SU-DHL-6 (cell line): ENCODE results near the gene SYT8.
A peak's percentile ranks its signal among the peaks of the same experiment; 100 is the strongest.

ENCODE experiments used
- H2AFZ ChIP-seq: fragments of 200-600 bp; sonication (generic); 2 replicates; pipeline ENCODE4 v1.6.1; 2014; ENCODE audit warnings: low read depth, mild to moderate bottlenecking, moderate library complexity, mixed read lengths, antibody characterized with exemption, low read length; ENCODE audit not compliant: severe bottlenecking
- H3F3A ChIP-seq: fragments of 200-600 bp; shearing (Covaris generic); 2 replicates; pipeline ENCODE4 v1.6.0; 2016; ENCODE audit warnings: antibody characterized with exemption, mild to moderate bottlenecking; ENCODE audit not compliant: insufficient read depth
- H3K27ac ChIP-seq: fragments of 200-600 bp; sonication (generic); 2 replicates; pipeline ENCODE4 v1.5.1; 2016; ENCODE audit warnings: low read depth, mild to moderate bottlenecking, low read length, moderate library complexity, mixed read lengths
- H3K27me3 ChIP-seq: fragments of 200-600 bp; sonication (generic), shearing (Covaris generic); 2 replicates; pipeline ENCODE4 v1.6.0; 2014; ENCODE audit warnings: mild to moderate bottlenecking, low read length
- H3K36me3 ChIP-seq: fragments of 200-600 bp; sonication (generic); 2 replicates; pipeline ENCODE4 v1.6.1; 2014; ENCODE audit warnings: mild to moderate bottlenecking, low read length, mixed read lengths
- H3K4me2 ChIP-seq: fragments of 300-600, 200-600 bp; shearing (Covaris generic), sonication (generic); 2 replicates; pipeline ENCODE4 v1.6.0; 2014; ENCODE audit warnings: low read length, low read depth, mild to moderate bottlenecking; ENCODE audit not compliant: poor library complexity, severe bottlenecking
- H3K4me3 ChIP-seq: fragments of 200-600 bp; sonication (generic); 2 replicates; pipeline ENCODE4 v1.5.1; 2014; ENCODE audit warnings: antibody characterized with exemption, low read length, mild to moderate bottlenecking, mixed read lengths; ENCODE audit not compliant: insufficient read depth, poor library complexity, severe bottlenecking
- H3K79me2 ChIP-seq: fragments of 200-600 bp; sonication (generic); 2 replicates; pipeline ENCODE4 v1.6.1; 2014; ENCODE audit warnings: mild to moderate bottlenecking, low read length, moderate library complexity; ENCODE audit not compliant: insufficient read depth
- H3K9ac ChIP-seq: fragments of 200-600 bp; sonication (generic); 2 replicates; pipeline ENCODE4 v1.7.0; 2014; ENCODE audit warnings: mild to moderate bottlenecking, low read length
- H3K9me2 ChIP-seq: fragments of 200-600 bp; sonication (generic); replicated peaks from 2 replicates; pipeline ENCODE4 v1.6.1; 2014; ENCODE audit warnings: low read length; ENCODE audit not compliant: insufficient read depth
- H3K9me3 ChIP-seq: fragments of 200-600 bp; sonication (generic); 2 replicates; pipeline ENCODE4 v1.6.1; 2014; ENCODE audit warnings: low read length, mixed read lengths; ENCODE audit not compliant: insufficient read depth
- H4K20me1 ChIP-seq: fragments of 200-600 bp; sonication (generic); 2 replicates; pipeline ENCODE4 v1.6.1; 2014; ENCODE audit warnings: low read depth, mild to moderate bottlenecking, antibody characterized with exemption, low read length, moderate library complexity, mixed read lengths
- CTCF ChIP-seq: fragments of 200-600 bp; sonication (generic); IDR thresholded peaks from one replicate; pipeline ENCODE4 v1.5.1; 2017; ENCODE audit warnings: antibody characterized with exemption, mild to moderate bottlenecking, low read length, moderate library complexity; ENCODE audit not compliant: insufficient read depth, poor library complexity, severe bottlenecking
- EZH2phosphoT487 ChIP-seq: fragments of 200-600 bp; sonication (generic), shearing (Covaris generic); conservative IDR thresholded peaks from 2 replicates; pipeline ENCODE4 v1.6.1; 2018; ENCODE audit warnings: mild to moderate bottlenecking, antibody characterized with exemption, low read length, moderate library complexity, mixed read lengths

SYT8 gene

GRCh38 chr11:1847926-1848639, 13.3 kb downstream of the SYT8 start:
- Histone ChIP-seq H3F3A (peaks cover 26% of the 10 kb centered on the region), H3K27ac (no peak overlapping the region), H4K20me1 (no peaks in the 10 kb centered on the region), H3K79me2 (peaks cover 2% of the 10 kb centered on the region; the same call in 1 of the 2 replicates), H3K4me3 (no peak overlapping the region), H3K36me3 (no peaks in the 10 kb centered on the region), H3K9me2 (no peaks in the 10 kb centered on the region), H3K9me3 (no peaks in the 10 kb centered on the region), H3K27me3 (no peaks in the 10 kb centered on the region), H3K9ac (no peak overlapping the region), H2AFZ (no peak overlapping the region), H3K4me2 (no peak overlapping the region)
- TF ChIP-seq EZH2phosphoT487: no peak
- no peak for TF ChIP-seq CTCF

GRCh38 chr11:1848640-1849430, 14.0 kb downstream of the SYT8 start:
- H3K9me2 ChIP-seq: no peaks in the 10 kb centered on the region
- no peak overlapping the region for H3K9ac ChIP-seq
- H3K36me3 ChIP-seq: no peaks in the 10 kb centered on the region
- peaks cover 26% of the 10 kb centered on the region for H3F3A ChIP-seq
- no peaks in the 10 kb centered on the region for H3K27me3 ChIP-seq
- no peaks in the 10 kb centered on the region for H4K20me1 ChIP-seq
- TF ChIP-seq EZH2phosphoT487 (no peak), CTCF (no peak)
- H3K9me3 ChIP-seq: no peaks in the 10 kb centered on the region
- H2AFZ ChIP-seq: no peak overlapping the region
- H3K27ac ChIP-seq: no peak overlapping the region
- H3K79me2 ChIP-seq: peaks cover 9% of the 10 kb centered on the region
- no peak overlapping the region for H3K4me2 ChIP-seq
- H3K4me3 ChIP-seq: no peak overlapping the region

- H3K9me2 ChIP-seq: no peaks in the 10 kb centered on the region
- H3K4me2 ChIP-seq: peak overlapping the region; percentile 74
- H3K9me3 ChIP-seq: no peaks in the 10 kb centered on the region
- TF ChIP-seq CTCF (no peak), EZH2phosphoT487 (no peak)
- H3K79me2 ChIP-seq: peaks cover 34% of the 10 kb centered on the region
- no peaks in the 10 kb centered on the region for H3K36me3 ChIP-seq
- no peak overlapping the region for H2AFZ ChIP-seq
- no peaks in the 10 kb centered on the region for H3K27me3 ChIP-seq
- peaks cover 10% of the 10 kb centered on the region; the same call in 1 of the 2 replicates for H4K20me1 ChIP-seq
- H3K4me3 ChIP-seq: peak overlapping the region; percentile 31
- H3K9ac ChIP-seq: peak overlapping the region; percentile 69
- peaks cover 22% of the 10 kb centered on the region for H3F3A ChIP-seq
- peak overlapping the region; percentile 98 for H3K27ac ChIP-seq
Observed at GRCh38 chr11:1851468-1852180, 16.8 kb downstream of the SYT8 start.
